ENCODE measurements around the gene VAC14.
A peak's percentile ranks its signal among the peaks of the same experiment; 100 is the strongest.

Gene VAC14

DNA sequence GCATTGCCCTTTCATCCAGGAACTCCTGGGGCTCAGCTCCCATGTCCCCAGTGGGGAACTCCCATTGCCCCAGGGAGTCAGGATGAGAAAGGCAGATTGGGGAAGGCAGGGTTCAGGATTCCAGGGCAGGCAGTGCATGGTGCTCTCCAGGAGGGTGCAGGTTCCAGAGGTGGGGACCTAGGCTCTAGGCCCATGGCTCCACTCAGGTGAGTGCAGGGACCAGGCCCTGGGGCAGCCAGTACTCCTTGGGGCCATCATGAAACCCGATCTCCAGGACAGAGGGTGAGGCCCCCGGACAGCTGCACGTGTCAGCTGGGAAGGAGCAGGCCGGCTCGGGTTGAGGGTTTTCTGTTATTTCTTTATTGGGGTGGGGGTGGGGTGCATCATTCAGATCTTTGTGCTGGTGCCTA, 113.9 kb downstream of the VAC14 start (continued):
- TF ChIP-seq ZNF501 (tag by site-specific recombination; IDR thresholded peaks at IDR 0.05): no peak
- no peak for TF ChIP-seq ZBTB17 (tag by site-specific recombination; IDR thresholded peaks at IDR 0.05)
- no peak for TF ChIP-seq ZNF112 (tag by site-specific recombination; IDR thresholded peaks at IDR 0.05)
- TF ChIP-seq MYNN (tag by site-specific recombination; IDR thresholded peaks at IDR 0.05; ENCODE audit: borderline replicate concordance): no peak
- no peak for TF ChIP-seq ZNF768 (tag by site-specific recombination; IDR thresholded peaks at IDR 0.05)
- peak; percentile 17; the same call in 1 of the 2 replicates for TF ChIP-seq ZNF423 (tag by site-specific recombination; IDR thresholded peaks at IDR 0.05)
- TF ChIP-seq KLF7 (tag by site-specific recombination; IDR thresholded peaks at IDR 0.05; ENCODE audit: borderline replicate concordance): no peak
- no peak for TF ChIP-seq ZNF292 (tag by site-specific recombination; IDR thresholded peaks at IDR 0.05; ENCODE audit: borderline replicate concordance, low read depth)
- TF ChIP-seq ZNF221 (tag by site-specific recombination; IDR thresholded peaks at IDR 0.05; ENCODE audit: borderline replicate concordance): no peak
- TF ChIP-seq ZNF558 (tag by site-specific recombination; IDR thresholded peaks at IDR 0.05): no peak
- no peak for TF ChIP-seq ZNF121 (tag by site-specific recombination; IDR thresholded peaks at IDR 0.05)
- TF ChIP-seq ZNF211 (tag by site-specific recombination; IDR thresholded peaks at IDR 0.05; ENCODE audit: low read depth): no peak
- TF ChIP-seq, protein P1, sequence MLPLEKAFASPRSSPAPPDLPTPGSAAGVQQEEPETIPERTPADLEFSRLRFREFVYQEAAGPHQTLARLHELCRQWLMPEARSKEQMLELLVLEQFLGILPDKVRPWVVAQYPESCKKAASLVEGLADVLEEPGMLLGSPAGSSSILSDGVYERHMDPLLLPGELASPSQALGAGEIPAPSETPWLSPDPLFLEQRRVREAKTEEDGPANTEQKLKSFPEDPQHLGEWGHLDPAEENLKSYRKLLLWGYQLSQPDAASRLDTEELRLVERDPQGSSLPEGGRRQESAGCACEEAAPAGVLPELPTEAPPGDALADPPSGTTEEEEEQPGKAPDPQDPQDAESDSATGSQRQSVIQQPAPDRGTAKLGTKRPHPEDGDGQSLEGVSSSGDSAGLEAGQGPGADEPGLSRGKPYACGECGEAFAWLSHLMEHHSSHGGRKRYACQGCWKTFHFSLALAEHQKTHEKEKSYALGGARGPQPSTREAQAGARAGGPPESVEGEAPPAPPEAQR (tag by site-specific recombination; IDR thresholded peaks at IDR 0.05): no peak
- TF ChIP-seq ZFP3 (tag by site-specific recombination; IDR thresholded peaks at IDR 0.05; ENCODE audit: low read depth): no peak
- TF ChIP-seq ZIC2 (tag by site-specific recombination; IDR thresholded peaks at IDR 0.05): peak; percentile 91
- TF ChIP-seq ZNF510 (tag by site-specific recombination; IDR thresholded peaks at IDR 0.05; ENCODE audit: insufficient replicate concordance): no peak
- 0 out of 2 replicates have a peak, but pooled peaks have one; percentile 22 for TF ChIP-seq ZNF366 (tag by site-specific recombination; conservative IDR thresholded peaks at IDR 0.05)
- TF ChIP-seq WT1 (tag by site-specific recombination; IDR thresholded peaks at IDR 0.05): no peak
- TF ChIP-seq, protein P2, sequence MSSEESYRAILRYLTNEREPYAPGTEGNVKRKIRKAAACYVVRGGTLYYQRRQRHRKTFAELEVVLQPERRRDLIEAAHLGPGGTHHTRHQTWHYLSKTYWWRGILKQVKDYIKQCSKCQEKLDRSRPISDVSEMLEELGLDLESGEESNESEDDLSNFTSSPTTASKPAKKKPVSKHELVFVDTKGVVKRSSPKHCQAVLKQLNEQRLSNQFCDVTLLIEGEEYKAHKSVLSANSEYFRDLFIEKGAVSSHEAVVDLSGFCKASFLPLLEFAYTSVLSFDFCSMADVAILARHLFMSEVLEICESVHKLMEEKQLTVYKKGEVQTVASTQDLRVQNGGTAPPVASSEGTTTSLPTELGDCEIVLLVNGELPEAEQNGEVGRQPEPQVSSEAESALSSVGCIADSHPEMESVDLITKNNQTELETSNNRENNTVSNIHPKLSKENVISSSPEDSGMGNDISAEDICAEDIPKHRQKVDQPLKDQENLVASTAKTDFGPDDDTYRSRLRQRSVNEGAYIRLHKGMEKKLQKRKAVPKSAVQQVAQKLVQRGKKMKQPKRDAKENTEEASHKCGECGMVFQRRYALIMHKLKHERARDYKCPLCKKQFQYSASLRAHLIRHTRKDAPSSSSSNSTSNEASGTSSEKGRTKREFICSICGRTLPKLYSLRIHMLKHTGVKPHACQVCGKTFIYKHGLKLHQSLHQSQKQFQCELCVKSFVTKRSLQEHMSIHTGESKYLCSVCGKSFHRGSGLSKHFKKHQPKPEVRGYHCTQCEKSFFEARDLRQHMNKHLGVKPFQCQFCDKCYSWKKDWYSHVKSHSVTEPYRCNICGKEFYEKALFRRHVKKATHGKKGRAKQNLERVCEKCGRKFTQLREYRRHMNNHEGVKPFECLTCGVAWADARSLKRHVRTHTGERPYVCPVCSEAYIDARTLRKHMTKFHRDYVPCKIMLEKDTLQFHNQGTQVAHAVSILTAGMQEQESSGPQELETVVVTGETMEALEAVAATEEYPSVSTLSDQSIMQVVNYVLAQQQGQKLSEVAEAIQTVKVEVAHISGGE (tag by site-specific recombination; conservative IDR thresholded peaks at IDR 0.05; ENCODE audit: low read depth): no peak
- TF ChIP-seq SCRT1 (tag by site-specific recombination; IDR thresholded peaks at IDR 0.05; ENCODE audit: borderline replicate concordance): no peak
- TF ChIP-seq, protein P3, sequence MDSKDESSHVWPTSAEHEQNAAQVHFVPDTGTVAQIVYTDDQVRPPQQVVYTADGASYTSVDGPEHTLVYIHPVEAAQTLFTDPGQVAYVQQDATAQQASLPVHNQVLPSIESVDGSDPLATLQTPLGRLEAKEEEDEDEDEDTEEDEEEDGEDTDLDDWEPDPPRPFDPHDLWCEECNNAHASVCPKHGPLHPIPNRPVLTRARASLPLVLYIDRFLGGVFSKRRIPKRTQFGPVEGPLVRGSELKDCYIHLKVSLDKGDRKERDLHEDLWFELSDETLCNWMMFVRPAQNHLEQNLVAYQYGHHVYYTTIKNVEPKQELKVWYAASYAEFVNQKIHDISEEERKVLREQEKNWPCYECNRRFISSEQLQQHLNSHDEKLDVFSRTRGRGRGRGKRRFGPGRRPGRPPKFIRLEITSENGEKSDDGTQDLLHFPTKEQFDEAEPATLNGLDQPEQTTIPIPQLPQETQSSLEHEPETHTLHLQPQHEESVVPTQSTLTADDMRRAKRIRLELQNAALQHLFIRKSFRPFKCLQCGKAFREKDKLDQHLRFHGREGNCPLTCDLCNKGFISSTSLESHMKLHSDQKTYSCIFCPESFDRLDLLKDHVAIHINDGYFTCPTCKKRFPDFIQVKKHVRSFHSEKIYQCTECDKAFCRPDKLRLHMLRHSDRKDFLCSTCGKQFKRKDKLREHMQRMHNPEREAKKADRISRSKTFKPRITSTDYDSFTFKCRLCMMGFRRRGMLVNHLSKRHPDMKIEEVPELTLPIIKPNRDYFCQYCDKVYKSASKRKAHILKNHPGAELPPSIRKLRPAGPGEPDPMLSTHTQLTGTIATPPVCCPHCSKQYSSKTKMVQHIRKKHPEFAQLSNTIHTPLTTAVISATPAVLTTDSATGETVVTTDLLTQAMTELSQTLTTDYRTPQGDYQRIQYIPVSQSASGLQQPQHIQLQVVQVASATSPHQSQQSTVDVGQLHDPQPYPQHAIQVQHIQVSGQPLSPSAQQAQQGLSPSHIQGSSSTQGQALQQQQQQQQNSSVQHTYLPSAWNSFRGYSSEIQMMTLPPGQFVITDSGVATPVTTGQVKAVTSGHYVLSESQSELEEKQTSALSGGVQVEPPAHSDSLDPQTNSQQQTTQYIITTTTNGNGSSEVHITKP (tag by site-specific recombination; IDR thresholded peaks at IDR 0.05): no peak
- TF ChIP-seq, protein P4, sequence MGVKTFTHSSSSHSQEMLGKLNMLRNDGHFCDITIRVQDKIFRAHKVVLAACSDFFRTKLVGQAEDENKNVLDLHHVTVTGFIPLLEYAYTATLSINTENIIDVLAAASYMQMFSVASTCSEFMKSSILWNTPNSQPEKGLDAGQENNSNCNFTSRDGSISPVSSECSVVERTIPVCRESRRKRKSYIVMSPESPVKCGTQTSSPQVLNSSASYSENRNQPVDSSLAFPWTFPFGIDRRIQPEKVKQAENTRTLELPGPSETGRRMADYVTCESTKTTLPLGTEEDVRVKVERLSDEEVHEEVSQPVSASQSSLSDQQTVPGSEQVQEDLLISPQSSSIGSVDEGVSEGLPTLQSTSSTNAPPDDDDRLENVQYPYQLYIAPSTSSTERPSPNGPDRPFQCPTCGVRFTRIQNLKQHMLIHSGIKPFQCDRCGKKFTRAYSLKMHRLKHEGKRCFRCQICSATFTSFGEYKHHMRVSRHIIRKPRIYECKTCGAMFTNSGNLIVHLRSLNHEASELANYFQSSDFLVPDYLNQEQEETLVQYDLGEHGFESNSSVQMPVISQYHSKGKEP (tag by site-specific recombination; IDR thresholded peaks at IDR 0.05): no peak
- no peak for TF ChIP-seq ZBTB21 (tag by site-specific recombination; IDR thresholded peaks at IDR 0.05)
- TF ChIP-seq ZBTB20 (tag by site-specific recombination; IDR thresholded peaks at IDR 0.05): peak; percentile 44; the same call in 1 of the 2 replicates
- TF ChIP-seq KLF8 (tag by site-specific recombination; IDR thresholded peaks at IDR 0.05): no peak
- TF ChIP-seq ZNF776 (tag by site-specific recombination; IDR thresholded peaks at IDR 0.05; ENCODE audit: borderline replicate concordance): no peak
- TF ChIP-seq, protein P5, sequence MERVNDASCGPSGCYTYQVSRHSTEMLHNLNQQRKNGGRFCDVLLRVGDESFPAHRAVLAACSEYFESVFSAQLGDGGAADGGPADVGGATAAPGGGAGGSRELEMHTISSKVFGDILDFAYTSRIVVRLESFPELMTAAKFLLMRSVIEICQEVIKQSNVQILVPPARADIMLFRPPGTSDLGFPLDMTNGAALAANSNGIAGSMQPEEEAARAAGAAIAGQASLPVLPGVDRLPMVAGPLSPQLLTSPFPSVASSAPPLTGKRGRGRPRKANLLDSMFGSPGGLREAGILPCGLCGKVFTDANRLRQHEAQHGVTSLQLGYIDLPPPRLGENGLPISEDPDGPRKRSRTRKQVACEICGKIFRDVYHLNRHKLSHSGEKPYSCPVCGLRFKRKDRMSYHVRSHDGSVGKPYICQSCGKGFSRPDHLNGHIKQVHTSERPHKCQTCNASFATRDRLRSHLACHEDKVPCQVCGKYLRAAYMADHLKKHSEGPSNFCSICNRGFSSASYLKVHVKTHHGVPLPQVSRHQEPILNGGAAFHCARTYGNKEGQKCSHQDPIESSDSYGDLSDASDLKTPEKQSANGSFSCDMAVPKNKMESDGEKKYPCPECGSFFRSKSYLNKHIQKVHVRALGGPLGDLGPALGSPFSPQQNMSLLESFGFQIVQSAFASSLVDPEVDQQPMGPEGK (tag by site-specific recombination; IDR thresholded peaks at IDR 0.05): peak; percentile 57; the same call in 1 of the 2 replicates
- no peak for TF ChIP-seq ZNF701 (tag by site-specific recombination; IDR thresholded peaks at IDR 0.05)
- no peak for TF ChIP-seq GLI2 (tag by site-specific recombination; IDR thresholded peaks at IDR 0.05; ENCODE audit: borderline replicate concordance, low read depth)

All from HEK293 (cell line).